Hematopoietic multipotent progenitor cell treated with erythropoietin and hydrocortisone succinate and interleukin-3 and kit ligand, for 6 days (in vitro differentiated cells): ENCODE results near the gene ZC3H12A.
A peak's percentile ranks its signal among the peaks of the same experiment; 100 is the strongest.

ENCODE experiments used
- DNase-seq: peaks from one replicate; pipeline ENCODE4 v3.0.0-alpha.2; 2015

ZC3H12A gene

GRCh38 chr1:37456614-37457013 is 17.8 kb upstream of the ZC3H12A start:
- no peak for DNase-seq

GRCh38 chr1:37458551-37458950 is 15.8 kb upstream of the ZC3H12A start:
- no peak for DNase-seq

DNA sequence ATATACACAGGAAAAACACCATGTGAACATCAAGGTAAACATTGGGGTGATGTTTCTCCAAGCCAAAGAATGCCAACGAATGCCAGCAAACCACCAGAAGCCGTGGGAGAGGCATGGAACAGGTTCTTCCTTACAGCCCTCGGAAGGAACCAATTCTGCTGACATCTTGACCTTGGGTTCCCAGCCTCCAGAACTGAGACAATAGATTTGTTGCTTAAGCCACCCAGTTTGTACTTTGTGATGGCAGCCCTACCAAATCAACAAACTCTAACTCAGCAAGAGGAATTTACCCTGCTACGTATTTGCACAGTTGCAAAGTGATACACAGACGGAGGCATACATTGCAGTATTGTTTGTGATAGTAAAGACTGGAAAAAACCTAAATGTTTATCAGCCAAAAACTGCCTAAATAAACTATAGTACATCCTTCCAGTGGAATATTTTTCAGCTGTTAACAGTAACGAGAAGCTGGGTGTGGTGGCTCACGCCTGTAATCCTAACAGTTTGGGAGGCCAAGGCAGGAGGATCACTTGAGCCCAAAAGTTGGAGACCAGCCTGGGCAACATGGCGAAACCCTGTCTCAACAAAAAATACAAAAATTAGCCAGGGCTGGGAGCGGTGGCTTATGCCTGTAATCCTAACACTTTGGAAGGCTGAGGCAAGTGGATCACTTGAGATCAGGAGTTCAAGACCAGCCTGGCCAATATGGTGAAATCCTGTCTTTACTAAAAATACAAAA is 12.5 kb upstream of the ZC3H12A start:
- no peak for DNase-seq

DNA sequence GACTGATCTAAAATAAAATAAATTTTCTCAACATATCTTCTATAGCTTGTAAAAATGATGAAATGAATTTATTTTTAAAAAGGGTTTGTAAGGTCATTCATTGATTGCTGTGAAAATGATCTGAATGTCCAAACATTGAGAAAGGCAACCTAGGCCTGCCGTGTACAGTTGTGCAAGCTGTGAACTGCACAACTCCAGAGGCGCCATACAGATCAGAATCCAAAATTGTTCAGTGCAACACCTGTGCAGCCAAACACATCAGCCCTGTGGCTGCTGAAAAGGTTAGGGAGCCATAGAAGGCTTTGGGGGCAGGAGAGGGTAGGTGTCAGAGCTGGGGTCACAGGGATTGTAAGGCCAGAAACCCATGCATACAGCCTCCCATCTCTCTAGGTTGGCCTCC is 9.9 kb upstream of the ZC3H12A start:
- DNase-seq = no peak

GRCh38 chr1:37465593-37466517 is 8.5 kb upstream of the ZC3H12A start:
- no peak for DNase-seq

DNA sequence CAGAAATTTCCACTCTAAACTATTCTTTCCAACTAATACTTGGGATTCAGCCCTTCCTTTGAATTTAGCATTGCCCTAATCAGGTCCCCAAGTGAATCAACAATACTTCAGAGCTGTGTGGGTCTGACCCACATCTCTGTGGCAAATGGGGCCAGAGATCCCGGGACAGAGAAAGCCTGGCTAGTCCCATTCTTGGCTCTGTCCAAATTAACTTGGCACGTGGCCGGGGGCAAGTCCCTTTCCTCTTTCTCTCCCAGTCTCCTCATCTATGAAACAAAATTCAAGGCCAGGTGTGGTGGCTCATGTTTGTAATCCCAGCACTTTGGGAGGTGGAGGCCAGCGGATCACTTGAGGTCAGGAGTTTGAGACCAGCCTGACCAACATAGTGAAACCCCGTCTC is 6.3 kb upstream of the ZC3H12A start:
- DNase-seq = no peak

DNA sequence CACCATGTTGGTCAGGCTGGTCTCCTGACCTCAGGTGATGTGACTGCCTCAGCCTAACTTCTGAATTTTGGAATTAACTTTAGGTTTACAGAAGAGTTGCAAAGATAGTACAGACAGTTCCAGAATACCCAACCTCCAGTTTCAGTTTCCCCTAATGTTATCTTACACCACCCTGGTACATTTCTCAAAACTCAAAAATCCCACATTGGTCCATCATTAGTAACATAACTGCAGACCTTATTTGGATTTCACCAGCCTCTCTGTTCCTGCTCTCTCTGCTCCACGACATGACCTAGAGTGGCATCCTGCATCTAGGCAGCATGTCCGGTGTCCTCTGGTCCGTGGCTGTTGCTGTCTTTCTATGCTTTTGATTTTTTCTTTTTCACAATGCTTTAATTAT is 5.0 kb upstream of the ZC3H12A start:
- no peak for DNase-seq

- DNase-seq = peak; percentile 68
These were observed 2.8 kb upstream of the ZC3H12A start for GRCh38 chr1:37471345-37472231.

- no peak for DNase-seq
These were observed 2.1 kb upstream of the ZC3H12A start for GRCh38 chr1:37472281-37472680.

DNA sequence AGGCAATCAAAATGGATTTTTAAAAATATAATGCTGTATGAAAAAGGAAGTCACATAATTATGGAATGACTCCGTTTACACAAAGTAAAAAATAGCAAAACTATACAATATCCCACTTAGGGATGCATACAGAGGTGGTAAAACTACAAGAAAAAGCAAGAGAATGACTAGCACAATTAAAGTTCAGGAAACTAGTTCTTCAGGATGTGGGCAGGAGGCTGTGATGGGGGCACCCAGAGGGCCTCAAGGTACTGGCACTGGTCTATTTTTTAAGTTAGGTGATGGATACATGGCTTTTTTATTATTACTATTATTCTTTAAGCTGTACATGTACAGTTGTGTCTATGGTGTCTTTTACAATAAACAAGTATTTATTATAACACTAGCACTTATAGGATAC is 1.4 kb upstream of the ZC3H12A start:
- DNase-seq = no peak

GRCh38 chr1:37473431-37474045 is 842 bp upstream of the ZC3H12A start:
- peak; percentile 55 for DNase-seq

DNA sequence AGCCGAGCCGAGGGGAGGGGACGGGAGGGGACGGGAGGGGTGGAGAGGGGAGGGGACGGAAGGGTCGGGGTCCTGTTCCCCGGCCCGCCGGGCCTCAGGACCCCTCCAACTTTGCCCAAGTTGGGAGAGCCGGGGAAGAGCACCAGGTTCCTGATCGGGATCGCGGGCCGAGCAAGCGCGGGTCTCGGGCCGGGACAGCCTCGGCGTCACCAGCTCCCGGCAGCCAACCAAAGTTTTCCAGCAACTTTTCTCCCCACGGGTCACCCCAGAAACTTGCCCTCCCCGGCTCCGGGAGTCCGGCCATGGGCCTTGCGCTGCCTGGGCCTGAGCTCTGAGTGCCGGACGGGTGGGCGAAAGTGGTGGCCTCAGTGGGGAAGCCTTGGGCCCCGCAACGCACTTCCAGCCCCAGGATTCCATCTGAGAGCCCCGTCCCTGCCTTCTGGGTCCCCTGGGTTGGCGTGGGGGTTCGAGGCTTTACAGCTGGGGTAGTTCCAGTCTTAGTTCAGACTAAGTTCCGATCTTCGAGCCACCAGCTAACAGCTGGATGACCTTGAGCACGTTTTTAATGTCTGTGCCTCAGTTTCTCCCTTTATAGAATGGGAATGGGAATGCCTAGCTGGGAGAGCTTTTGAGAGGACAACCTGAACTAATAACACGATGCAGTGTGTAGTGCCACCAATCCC is 458 bp downstream of the ZC3H12A start:
- DNase-seq = no peak

DNA sequence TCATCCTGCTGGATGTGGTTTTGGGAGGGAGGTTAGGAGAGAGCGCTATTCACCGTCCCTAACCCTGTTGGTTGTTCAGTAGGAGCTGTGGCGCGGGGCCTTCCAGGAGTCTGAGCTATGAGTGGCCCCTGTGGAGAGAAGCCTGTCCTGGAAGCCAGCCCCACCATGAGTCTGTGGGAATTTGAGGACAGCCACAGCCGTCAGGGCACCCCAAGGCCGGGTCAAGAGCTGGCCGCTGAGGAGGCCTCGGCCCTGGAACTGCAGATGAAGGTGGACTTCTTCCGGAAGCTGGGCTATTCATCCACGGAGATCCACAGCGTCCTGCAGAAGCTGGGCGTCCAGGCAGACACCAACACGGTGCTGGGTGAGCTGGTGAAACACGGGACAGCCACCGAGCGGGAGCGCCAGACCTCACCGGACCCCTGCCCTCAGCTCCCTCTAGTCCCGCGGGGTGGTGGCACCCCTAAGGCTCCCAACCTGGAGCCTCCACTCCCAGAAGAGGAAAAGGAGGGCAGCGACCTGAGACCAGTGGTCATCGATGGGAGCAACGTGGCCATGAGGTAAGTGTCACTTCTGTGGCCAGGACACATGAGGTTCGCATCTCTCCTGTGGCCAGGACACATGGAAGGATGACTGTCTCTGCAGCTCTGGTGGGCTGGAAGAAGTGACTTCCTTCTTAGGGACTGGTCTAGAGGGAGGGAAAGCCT is 1.2 kb downstream of the ZC3H12A start:
- no peak for DNase-seq

GRCh38 chr1:37476087-37476452 is 1.7 kb downstream of the ZC3H12A start:
- DNase-seq = no peak

- DNase-seq = no peak
These were observed 2.2 kb downstream of the ZC3H12A start for GRCh38 chr1:37476460-37477197.

DNA sequence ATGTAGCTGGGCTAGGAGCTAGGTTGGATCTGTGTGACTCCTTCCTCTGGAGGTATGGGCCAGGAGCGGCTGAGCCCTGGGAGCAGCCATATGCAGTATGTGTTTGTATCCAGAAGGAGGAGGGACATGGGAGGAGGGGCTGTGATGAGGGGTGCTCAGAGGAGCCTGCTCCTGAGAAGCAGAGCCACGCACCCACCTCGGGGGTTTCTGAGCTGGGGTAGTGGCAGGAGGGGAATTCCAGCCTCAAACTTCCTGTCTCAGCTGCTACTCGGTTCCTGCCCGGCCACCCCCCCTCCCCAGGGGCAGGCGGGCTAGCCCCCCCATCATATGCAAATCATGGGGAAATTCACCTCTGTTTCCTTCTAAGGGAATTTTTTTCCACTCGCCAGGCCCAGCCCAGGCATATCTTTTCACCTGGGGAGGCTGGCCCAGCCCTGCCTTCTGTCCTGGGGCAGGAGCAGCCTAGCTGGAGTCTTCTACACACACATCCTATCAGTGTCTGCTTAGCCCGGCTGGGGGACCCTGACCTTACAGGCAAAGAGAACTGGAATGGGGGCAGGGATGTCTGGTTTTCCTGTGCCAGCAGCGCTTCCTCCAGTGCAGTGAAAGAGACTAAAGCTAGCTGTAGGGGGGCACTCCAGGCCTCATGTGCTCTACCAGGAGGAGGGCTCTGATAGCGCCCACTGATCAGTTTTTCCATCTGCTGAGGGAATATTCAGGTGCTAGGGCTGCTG is 3.0 kb downstream of the ZC3H12A start:
- peak; percentile 42 for DNase-seq

DNA sequence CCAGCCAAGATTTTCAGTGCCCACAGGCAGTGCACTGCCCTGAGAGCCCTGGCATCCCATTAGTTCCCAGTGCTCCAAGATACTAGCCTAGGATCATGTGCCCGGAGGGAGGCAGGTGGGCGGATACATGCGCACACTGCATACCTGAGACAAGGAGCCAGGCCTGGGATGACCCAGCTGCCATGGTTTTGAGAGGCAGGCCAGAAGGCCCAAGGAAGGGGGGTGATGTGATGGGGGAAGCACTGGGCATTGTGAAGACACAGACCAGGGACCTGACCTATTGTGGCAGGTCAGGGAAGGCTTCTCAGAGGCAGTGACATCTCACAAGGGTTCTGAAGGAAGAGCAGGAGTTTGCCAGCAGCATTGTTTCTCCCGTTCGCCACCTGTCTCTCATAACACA is 3.6 kb downstream of the ZC3H12A start:
- no peak for DNase-seq

GRCh38 chr1:37478451-37478881 is 4.1 kb downstream of the ZC3H12A start:
- no peak for DNase-seq

DNA sequence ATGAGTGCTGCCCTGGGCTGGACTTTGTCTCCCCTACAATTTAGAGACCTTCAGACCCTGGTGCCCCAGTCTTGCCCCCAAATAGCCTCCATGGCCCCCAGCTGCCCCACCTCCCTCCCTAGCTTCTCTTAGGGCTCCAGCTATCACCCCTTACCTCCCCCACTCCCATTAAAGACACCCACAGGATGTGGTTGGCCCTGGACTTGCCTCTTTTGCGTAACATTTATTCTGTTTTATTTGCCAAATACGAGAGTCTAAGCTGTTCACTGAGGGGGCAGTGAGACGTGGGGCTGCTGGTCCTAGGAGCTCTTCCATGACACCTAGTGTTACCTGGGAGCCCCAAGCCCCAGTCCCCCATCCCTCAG is 4.5 kb downstream of the ZC3H12A start:
- DNase-seq = peak; percentile 66
